NCI-H2196 (cell line): Measurements from ENCODE around the gene KRT38.
A peak's percentile ranks its signal among the peaks of the same experiment; 100 is the strongest.
"Not testable (repeated sequence)": the region's sequence is repeated elsewhere in the genome, so short reads cannot be mapped to it uniquely, and the experiment has no call there.

Experiments used
- DNase-seq: peaks from one replicate; lab custom pipeline; 2025; ENCODE audit not compliant: unreplicated experiment; lab: John Stamatoyannopoulos, UW

The KRT38 gene

GRCh38 chr17:41424111-41424635 lies 16.6 kb downstream of the KRT38 start, which contains the start of gene KRT37:
TSS of gene KRT37 (minus strand) at chr17:41424585. CDS start at chr17:41424523, 62 bp downstream.
- DNase-seq: no peak

GRCh38 chr17:41422586-41422985 lies 18.2 kb downstream of the KRT38 start:
- not testable (repeated sequence) for DNase-seq

- no peak for DNase-seq
Observed at GRCh38 chr17:41421617-41422016, 19.2 kb downstream of the KRT38 start.

- DNase-seq: no peak
Observed at GRCh38 chr17:41421116-41421515, 19.7 kb downstream of the KRT38 start.

GRCh38 chr17:41420134-41420533 lies 20.6 kb downstream of the KRT38 start:
- DNase-seq: no peak

- DNase-seq: no peak
Observed at GRCh38 chr17:41419716-41420115, 21.1 kb downstream of the KRT38 start.

GRCh38 chr17:41418116-41418860 lies 22.5 kb downstream of the KRT38 start:
- no peak for DNase-seq

- DNase-seq: no peak
Observed at GRCh38 chr17:41417576-41418015, 23.2 kb downstream of the KRT38 start.

GRCh38 chr17:41417127-41417526 lies 23.7 kb downstream of the KRT38 start:
- no peak for DNase-seq

GRCh38 chr17:41416479-41416878 lies 24.3 kb downstream of the KRT38 start:
- peak; percentile 18 for DNase-seq

- no peak for DNase-seq
Observed at GRCh38 chr17:41415833-41416335, 24.9 kb downstream of the KRT38 start.

- DNase-seq: no peak
Observed at GRCh38 chr17:41415411-41415810, 25.4 kb downstream of the KRT38 start.

GRCh38 chr17:41413982-41414381 lies 26.8 kb downstream of the KRT38 start:
- no peak for DNase-seq

GRCh38 chr17:41413353-41413957 lies 27.3 kb downstream of the KRT38 start:
- DNase-seq: no peak

GRCh38 chr17:41411072-41411840 lies 29.5 kb downstream of the KRT38 start:
- DNase-seq: no peak

GRCh38 chr17:41407226-41407625 lies 33.6 kb downstream of the KRT38 start:
- DNase-seq: no peak

- no peak for DNase-seq
Observed at GRCh38 chr17:41406205-41406604, 34.6 kb downstream of the KRT38 start.

GRCh38 chr17:41404024-41404671 lies 36.6 kb downstream of the KRT38 start:
- peak; percentile 25 for DNase-seq

- no peak for DNase-seq
Observed at GRCh38 chr17:41403404-41404023, 37.3 kb downstream of the KRT38 start.

- DNase-seq: no peak
Observed at GRCh38 chr17:41402161-41402560, 38.6 kb downstream of the KRT38 start.
